BE2C (cell line): ENCODE measurements around the gene PADI6.

Experiments
- DNase-seq: peaks from one replicate; pipeline ENCODE4 v3.0.0-alpha.2; 2020
- H3K27me3 ChIP-seq: fragments of 250-450 bp; sonication (Bioruptor Pico); 2 replicates; pipeline ENCODE4 v1.5.1; 2020; ENCODE audit warnings: mild to moderate bottlenecking
- H3K36me3 ChIP-seq: fragments of 250-450 bp; sonication (Bioruptor Pico); 2 replicates; pipeline ENCODE4 v1.5.1; 2020; ENCODE audit warnings: mild to moderate bottlenecking
- H3K4me1 ChIP-seq: fragments of 250-450 bp; sonication (Bioruptor Pico); 2 replicates; pipeline ENCODE4 v1.5.1; 2020
- H3K4me3 ChIP-seq: 2 replicates; pipeline ENCODE4 v1.5.1; 2011; ENCODE audit warnings: low read depth, low read length
- H3K9me3 ChIP-seq: fragments of 250-450 bp; sonication (Bioruptor Pico); 2 replicates; pipeline ENCODE4 v1.5.1; 2020
- TF ChIP-seq, protein P1 (sequence below): IDR thresholded peaks from 2 replicates; pipeline ENCODE4 v1.5.1; 2012; ENCODE audit warnings: mild to moderate bottlenecking, low read depth, low read length

Gene PADI6

DNA sequence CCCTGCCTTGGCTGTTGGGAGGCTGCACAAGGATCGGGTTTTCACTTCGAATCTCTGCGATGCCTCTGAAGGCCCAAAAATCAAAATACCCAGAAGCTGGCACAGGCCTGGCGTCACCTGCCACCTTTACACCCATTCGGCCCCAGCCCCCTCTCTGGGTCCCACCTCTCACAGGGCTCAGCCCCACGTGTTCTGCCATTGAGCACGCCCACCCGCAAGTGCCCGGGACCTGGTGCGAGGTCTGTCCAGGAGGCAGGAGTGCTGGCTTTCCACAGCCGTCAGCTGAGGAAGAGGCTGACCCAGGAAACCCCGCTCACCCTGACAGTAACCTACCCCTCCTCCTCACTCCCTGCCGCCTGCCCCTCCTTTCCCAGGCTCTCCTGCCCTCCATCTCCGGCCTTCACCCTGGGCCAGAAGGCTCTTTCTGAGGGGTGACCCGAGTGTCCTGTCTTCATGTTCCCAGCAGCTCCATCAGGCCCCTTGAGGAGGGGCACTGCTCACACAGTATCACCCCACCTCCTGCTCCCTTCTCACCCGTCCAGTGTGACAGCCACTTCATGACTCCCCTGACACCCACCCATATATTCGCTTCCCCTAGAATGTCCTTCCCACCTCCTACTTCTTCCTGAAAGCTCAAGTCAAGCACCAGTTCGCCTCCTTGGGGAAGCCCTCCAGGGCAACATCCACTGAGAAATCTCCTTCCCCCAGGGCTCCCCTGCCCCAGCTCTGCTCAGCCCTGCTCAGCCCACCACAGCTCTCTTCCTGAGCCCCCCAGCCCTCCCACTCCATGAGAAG, 54.0 kb downstream of the PADI6 start:
- H3K9me3 ChIP-seq: no peaks in the 10 kb centered on the region
- TF ChIP-seq, protein P1, sequence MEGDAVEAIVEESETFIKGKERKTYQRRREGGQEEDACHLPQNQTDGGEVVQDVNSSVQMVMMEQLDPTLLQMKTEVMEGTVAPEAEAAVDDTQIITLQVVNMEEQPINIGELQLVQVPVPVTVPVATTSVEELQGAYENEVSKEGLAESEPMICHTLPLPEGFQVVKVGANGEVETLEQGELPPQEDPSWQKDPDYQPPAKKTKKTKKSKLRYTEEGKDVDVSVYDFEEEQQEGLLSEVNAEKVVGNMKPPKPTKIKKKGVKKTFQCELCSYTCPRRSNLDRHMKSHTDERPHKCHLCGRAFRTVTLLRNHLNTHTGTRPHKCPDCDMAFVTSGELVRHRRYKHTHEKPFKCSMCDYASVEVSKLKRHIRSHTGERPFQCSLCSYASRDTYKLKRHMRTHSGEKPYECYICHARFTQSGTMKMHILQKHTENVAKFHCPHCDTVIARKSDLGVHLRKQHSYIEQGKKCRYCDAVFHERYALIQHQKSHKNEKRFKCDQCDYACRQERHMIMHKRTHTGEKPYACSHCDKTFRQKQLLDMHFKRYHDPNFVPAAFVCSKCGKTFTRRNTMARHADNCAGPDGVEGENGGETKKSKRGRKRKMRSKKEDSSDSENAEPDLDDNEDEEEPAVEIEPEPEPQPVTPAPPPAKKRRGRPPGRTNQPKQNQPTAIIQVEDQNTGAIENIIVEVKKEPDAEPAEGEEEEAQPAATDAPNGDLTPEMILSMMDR: no peak
- no peaks in the 10 kb centered on the region for H3K27me3 ChIP-seq
- H3K4me3 ChIP-seq: no peak overlapping the region
- DNase-seq: no peak
- H3K4me1 ChIP-seq: no peaks in the 10 kb centered on the region
- peaks cover 49% of the 10 kb centered on the region for H3K36me3 ChIP-seq

DNA sequence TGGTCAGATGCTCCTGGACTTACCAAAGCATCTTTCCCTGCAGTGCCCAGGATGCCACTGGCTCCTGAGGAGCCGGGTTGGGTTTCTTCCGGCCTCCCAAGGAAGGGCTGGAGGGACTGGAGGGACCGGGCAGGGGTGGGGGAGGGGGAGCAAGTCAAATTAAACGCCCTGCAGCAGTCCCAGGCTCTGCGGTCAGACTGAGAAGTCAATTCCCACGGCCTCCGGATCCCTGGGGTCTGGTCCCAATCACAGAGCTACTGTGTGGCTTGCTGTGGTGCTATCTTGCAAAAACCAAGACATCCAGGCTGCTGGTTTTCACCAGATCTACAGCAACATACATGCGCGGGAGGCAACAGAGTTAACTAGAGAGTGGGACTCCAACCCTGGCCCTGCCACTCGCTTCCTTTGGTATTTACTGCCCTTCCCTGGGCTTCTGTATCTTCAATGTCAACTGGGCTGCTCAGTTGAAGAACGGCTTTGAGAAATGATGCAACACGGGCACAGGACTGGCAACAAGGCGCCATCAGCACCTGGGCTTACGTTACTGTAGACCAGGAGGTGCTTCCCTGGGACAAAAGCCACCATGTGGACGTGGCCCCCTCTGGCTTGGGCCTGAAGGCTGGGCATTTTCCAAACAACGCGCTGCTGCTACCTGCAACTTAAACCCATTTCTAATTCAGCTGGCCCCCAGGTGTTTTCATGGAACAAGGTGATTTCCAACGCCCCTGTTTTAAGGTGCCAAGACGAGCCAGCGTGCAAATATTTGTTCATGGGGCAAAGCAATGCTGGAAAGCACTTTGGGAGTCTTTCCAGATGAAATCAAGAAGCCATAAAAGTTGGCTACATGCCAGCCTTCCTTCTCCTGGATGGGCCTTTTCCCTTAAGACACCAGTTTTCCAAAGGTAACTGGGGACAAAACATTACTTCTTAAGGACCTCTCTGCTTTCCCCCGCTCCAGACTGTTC, 56.0 kb downstream of the PADI6 start:
- H3K36me3 ChIP-seq: peaks cover 47% of the 10 kb centered on the region
- H3K4me1 ChIP-seq: no peaks in the 10 kb centered on the region
- TF ChIP-seq, protein P1: no peak
- H3K9me3 ChIP-seq: no peaks in the 10 kb centered on the region
- no peak for DNase-seq
- H3K27me3 ChIP-seq: no peaks in the 10 kb centered on the region
- H3K4me3 ChIP-seq: no peak overlapping the region

DNA sequence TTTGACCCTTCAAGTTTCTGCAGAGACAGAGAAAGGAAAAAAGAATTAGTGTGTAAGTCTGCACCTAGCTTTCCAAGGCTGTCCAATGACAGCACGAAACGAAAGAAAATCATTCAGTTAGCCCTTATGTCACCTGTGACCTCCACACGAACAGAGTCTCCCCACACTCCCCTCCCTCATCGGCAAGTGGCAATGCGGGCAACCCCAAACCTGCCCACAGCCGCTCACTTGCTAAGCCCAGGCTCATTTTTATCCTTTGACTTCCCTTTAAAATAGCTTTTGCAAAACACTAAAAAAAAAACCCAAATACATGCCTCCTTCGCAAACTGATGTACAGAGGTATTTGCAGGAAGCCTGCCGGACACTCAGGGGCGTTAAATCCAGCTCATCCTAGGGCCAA, 57.2 kb downstream of the PADI6 start:
- no peak for DNase-seq
- Histone ChIP-seq H3K4me3 (no peak overlapping the region), H3K36me3 (peaks cover 52% of the 10 kb centered on the region)

DNA sequence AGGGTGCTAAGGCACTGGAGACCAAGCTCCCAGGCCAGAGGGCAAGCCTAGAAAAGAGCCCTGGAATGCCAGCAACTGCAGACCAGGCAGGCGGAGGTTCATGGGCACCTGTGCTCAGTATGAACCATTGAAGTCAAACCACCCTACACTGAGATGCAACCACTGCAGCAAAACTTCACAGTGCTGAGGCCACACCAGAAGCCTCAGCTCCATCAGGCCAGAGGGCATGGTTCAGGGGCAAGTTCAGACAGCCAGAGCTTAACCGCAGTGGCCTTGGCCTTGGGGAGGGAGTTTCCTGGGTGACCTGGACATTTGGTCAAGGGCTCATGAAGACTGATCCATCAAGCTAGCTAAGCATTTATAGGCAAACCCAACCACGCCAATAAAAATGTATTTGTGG, 60.4 kb downstream of the PADI6 start:
- Histone ChIP-seq H3K9me3 (no peaks in the 10 kb centered on the region), H3K4me3 (no peak overlapping the region), H3K27me3 (no peaks in the 10 kb centered on the region), H3K36me3 (peaks cover 61% of the 10 kb centered on the region), H3K4me1 (no peaks in the 10 kb centered on the region)
- TF ChIP-seq, protein P1: no peak
- DNase-seq: no peak

More for the DNA sequence above, 57.2 kb downstream of the PADI6 start:
- TF ChIP-seq, protein P1: no peak
- Histone ChIP-seq H3K4me1 (no peaks in the 10 kb centered on the region), H3K27me3 (no peaks in the 10 kb centered on the region), H3K9me3 (no peaks in the 10 kb centered on the region)

DNA sequence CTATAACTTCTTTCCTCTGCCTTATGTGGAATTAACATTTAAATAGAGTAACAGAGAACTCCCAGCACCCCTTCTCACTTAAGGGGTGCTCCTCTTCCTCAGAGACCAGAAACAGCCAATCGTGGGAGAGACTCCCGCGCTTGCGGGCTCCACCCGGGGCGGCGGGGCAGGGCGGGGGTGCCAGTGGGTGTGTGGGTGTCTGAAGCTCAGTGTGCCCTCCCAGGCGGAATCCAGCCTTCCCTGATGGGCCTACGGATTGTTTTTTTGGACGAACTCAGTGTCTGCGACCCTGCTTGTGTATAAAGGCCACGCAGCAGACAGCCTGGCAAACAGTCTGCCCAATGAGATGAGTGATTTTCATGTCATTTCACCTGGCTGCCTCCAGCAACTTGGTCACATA, 61.3 kb downstream of the PADI6 start:
- no peak for DNase-seq

More for the DNA sequence above, 61.3 kb downstream of the PADI6 start:
- Histone ChIP-seq H3K4me1 (no peaks in the 10 kb centered on the region), H3K27me3 (no peaks in the 10 kb centered on the region), H3K4me3 (no peak overlapping the region), H3K9me3 (no peaks in the 10 kb centered on the region), H3K36me3 (peaks cover 55% of the 10 kb centered on the region)
- TF ChIP-seq, protein P1: no peak
